GM23248 (cell line): ENCODE data around the gene KRT13.

Experiments
- EZH2 ChIP-seq: fragments of 200-600 bp; sonication (generic); IDR thresholded peaks from 2 replicates; pipeline ENCODE4 v1.6.1; 2018; ENCODE audit warnings: antibody characterized with exemption, mild to moderate bottlenecking; ENCODE audit not compliant: insufficient read depth, poor library complexity, severe bottlenecking
- EZH2phosphoT487 ChIP-seq: fragments of 200-600 bp; sonication (generic); IDR thresholded peaks from 2 replicates; pipeline ENCODE4 v1.6.1; 2018; ENCODE audit warnings: antibody characterized with exemption, moderate library complexity, mild to moderate bottlenecking, low read depth; ENCODE audit not compliant: insufficient read depth

- TF ChIP-seq EZH2 (no peak), EZH2phosphoT487 (no peak)
These were observed 30.5 kb downstream of the KRT13 start for GRCh38 chr17:41474863-41475262.
